Inflammatory macrophage treated with lipopolysaccharide for 1 hour (primary cell): Measurements from ENCODE around the gene PDE6A.
"Not testable (repeated sequence)": the region's sequence is repeated elsewhere in the genome, so short reads cannot be mapped to it uniquely, and the experiment has no call there.

Experiments used
- DNase-seq, 2 donors: peaks; one replicate each; pipeline ENCODE4 v3.0.0-alpha.2; 2020 to 2022

The PDE6A gene

DNA sequence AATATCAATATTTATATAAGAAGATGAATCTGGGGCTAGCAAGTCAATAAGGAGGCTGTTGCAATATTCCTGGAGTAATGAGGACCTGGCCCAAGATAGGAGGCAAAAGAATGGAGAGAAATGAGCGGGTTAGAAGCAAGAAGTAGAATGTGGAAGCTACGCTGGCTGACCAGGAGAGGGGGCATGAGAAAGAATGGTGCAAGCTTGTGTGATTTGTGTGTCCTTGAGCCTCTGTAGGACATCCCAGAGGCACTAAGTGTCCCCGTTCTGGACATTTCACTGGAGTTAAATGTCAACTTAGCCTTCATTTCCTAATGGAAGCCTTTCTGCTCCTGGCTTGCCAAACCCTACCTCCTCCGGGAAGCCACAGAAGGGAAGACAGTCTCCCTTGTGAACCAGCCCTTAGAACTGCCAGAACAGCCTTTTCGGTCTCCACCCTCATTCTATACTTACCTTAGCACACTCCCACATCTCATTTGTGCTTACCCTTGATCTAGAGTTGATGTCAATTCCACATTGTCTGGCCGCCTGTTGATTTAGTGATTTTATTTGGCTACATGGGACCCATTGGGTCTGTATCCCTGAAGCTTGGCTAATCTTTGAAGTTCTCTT is 6.7 kb upstream of the PDE6A start:
- DNase-seq, result no peak

DNA sequence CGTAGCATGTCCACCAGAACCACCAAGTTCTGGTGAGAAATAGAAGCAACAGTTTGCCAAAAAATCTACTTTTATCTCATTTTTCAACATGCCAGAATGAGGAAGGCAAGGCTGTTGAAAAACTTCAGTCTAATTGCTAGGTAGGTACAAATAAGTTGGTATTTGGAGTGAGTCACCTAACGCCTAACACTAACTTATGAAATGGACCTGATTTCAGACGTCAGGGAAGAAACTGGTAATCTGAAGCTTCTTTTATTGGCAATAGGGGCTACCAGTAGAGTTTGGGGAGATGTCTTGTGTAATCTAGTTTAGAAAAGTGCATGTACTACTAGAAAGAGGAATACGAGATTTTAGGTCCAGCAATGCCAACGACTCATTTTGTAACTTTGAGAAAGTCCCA is 4.4 kb upstream of the PDE6A start:
- no peak for DNase-seq

DNA sequence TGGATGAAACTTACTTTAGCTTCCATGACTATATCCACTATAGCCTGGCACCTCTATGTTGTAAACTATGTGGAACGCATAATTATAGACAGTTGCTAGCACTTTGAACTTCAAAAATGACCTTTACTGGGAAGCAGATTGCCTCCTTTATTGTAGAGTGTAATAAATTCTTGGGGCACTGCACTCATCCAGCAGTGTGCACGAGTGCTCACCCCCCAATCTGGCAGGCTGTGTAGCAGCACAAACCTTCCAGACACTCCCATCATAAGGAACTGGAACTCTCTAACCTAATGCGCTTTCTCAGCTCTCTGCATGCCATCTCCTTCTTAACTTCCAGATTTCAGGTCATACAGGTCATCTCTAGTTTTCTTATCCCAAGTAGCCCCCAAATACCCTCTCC is 1.5 kb upstream of the PDE6A start:
- no peak for DNase-seq

DNA sequence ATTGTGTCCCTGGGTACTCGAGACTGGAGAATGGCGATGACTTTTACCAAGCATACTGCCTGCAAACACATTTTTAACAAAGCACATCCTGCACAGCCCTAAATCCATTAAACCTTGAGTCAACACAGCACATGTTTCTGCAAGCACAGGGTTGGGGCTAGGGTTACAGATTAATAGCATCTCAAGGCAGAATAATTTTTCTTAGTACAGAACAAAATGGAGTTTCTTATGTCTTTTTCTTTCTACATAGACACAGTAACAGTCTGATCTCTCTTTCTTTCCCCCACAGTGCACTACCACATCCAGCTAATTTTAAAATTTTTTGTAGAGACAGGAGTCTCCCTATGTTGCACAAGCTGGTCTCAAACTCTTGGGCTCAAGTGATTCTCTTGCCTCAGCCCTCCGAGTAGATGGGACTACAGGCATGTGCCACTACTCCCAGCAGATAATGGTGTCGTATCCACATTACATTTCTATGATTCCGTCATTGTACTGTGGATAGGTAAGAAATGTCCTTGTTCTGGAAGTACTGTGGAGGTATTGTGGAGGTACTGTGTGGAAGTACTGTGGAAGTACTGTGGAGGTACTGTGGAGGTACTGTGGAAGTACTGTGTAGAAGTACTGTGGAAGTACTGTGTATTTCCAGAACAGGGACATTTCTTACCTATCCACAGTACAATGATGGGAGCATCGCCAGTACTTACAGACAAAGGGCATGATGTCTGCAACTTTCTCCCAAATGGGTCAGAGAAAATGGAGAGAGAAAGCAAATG is 1.2 kb downstream of the PDE6A start:
- DNase-seq, result not testable (repeated sequence)

DNA sequence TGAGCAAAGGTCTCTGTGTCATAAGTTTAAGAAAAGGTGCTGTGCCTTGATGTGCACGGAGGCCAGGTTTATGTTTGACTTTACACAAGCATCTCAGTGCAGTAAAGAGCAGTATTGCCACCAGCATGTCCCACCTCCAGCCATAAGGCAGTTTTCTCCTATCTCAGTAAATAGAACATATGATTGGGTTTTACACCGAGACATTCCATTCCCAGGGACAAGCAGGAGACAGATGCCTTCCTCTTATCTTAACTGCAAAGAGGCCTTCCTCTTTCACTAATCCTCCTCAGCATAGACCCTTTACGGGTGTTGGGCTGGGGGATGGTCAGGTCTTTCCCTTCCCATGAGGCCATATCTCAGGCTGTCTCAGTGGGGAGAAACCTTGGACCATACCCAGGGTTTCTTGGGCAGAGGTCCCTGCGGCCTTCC is 1.8 kb downstream of the PDE6A start:
- DNase-seq, result not testable (repeated sequence)

DNA sequence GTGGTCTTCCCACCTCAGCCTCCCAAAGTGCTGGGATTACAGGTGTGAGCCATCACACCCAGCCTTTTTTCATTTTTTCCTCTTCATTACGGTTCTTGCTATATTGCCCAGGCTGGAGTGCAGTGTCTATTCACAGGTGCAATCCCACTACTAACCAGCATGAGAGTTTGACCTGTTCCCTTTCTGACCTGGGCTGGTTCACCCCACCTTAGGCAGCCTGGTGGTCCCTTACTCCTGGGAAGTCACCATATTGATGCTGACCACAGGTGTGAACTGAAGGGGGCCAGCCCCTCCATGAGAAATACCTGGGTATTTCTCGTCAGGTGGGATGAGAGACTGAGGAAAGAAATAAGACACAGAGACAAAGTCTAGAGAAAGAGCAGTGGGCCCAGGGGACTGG is 2.4 kb downstream of the PDE6A start:
- no peak for DNase-seq

DNA sequence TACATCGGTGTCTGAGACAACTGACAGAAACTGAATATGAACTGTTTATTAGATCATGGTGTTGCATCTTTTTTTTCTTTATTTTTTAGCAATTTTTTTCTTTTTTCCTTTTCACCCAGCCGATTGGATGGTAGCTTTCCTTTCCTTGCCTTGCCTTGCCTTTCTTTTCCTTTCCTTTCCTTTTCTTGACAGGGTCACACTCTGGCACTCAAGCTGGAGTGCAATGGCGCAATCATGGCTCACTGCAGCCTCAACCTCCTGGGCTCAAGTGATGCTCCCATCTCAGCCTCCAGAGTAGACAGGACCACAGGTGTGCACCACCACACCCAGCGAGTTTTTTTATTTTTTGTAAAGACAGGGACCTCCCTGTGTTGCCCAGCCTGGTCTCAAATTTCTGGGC is 2.8 kb downstream of the PDE6A start:
- DNase-seq, result no peak

DNA sequence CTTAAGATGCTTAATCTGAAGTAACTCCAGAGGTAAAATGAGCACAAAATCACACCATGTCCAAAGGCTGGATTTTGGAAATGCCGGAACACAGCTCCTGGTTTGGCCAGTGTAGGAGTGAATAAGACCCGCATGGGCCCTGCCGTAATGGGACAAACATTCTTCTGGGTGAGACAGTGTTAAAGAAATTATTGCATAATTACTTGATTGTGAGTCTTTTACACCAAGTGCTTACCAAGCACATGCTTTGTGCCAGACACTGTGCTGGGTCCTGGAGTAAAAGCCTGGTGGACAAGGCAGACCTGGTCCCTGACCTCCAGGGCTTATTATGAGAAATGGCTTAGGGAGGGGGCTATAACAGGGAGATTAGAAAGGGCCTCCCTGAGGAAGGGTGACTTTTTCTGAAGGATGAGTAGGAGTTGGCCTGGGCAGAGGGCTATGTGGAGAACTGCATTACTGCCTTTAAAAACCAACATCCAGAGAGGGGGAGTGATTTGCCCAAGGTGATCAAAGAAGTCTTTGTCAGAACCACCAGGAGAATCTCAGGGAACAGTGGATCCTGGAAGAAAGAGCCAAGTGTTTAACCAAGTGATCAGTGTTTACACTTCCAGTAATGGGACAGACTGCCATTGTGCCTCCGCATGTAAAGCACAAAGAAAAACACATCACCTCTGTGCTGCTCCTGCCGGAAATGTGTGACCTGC is 3.5 kb downstream of the PDE6A start:
- no peak for DNase-seq

DNA sequence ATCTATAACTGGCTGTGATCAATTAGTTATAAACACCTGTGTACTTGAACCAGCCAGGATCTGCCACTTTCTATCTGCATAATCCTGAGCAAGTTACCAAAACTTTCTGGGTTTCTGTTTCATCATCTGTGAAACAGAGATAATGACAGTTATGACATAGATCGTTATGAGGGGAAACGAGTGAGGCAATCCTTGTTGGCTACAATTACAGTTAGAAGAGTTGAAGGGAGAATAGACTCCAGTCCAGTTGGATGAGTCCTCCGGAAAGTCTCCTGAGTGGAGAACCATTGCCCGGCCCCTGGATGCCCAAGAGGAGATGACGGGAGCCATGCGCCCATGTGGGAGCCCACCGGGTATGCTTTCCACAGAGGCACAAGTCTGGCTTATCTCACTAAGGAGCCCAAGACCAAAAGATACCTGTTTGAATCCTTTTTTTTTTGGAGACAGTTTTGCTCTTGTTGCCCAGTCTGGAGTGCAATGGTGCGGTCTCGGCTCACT is 4.5 kb downstream of the PDE6A start:
- peak; percentile 43 to 70 for DNase-seq

DNA sequence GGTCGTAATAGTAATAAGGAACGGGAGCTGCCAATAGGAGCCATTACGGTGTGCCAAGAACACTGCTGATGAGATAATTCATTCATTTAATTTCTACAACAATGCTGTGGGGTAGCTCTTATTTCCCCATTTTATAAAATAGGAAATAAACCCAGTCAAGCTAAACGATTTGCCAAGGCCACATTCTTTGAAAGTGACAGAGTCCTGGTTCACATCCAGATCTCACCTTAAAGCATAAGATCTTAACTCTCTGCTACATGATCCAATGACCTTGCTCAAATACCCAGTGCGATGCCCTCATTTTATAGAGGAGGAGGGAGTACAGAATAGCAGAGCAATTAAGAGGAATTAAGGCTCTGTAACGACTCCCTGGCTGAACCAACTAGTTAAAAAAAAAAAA is 5.0 kb downstream of the PDE6A start:
- peak; percentile 41 to 63 for DNase-seq

DNA sequence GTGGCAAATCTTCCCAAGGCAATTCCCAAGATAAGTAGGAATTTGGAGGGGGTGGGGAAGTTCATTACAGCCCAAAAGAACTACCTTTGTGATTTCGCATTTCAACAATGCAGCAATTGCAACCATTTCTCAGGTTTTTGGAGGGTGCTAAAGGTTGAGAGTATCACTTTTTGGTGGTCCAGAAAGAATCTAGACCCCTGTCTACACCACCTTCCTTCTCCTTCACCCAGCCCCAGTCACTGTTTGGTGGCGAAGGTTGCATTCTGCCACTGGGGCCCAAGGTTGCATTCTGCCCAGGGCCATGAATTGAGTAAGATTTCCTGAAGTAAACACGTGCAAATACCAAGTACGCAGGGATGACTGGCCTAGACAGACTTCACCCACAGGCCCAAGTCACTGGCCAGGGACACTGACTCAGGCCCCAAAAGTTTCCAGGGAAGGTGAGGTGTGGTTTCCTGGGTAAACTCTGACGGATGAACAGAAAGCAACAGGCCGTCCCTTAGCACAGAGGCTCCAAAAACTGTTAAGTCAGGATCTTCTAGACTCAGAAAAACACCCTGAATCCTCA is 5.7 kb downstream of the PDE6A start:
- peak in 1 of 2 donors; percentile 43 for DNase-seq

DNA sequence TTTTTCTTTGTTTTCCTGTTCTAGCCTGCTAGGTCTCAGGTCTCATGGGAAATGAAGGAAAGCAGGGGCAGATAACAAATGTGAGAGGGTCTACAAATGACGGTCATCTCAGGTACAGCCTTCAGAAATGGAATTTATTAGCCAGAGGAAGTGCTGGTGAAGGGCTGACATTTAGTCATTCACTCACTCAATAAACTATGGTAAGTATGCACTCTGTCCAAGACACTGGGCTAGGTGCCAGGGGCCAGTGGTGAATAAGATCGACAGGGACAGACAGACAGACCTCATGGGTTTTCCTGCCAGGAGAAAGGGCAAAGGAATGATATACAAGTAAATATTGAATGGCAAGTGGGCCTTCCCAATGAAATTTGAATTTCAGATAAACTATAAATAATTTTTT is 6.3 kb downstream of the PDE6A start:
- DNase-seq, result no peak

DNA sequence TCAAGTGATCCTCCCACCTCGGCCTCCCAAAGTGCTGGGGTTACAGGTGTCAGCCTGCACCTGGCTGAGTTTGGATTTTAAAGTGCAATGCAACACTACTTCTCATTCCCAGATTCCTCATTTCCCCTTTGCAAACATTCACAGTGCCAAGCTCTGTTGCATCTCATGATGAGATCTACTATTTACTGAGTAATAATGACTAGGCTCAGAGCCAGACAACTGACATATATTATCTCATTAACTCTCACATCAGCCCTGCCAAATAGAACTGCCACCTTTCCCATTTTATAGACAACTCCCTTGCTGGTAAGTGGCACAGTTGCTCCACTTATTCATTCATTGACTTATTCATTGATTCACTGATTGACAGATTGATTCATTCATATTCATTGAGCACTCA is 7.0 kb downstream of the PDE6A start:
- DNase-seq, result no peak

DNA sequence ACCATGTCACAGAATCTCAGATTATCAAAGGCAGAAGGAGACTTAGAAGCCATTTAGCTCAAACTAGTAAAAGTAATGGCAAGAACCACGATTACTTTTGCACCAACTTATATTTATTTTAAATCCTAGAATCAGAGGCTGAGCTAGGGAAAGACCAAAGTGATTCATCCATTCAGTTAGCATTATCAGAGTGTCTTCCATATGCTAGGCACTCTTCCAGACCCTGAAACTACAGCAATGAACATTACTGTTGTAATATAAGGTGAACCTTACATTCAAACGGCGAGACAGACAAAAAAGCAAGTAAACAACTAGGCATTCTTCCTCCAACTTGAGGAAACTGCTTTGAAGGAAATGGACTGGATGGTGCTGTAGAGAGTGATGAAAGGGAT is 7.9 kb downstream of the PDE6A start:
- DNase-seq, result no peak

DNA sequence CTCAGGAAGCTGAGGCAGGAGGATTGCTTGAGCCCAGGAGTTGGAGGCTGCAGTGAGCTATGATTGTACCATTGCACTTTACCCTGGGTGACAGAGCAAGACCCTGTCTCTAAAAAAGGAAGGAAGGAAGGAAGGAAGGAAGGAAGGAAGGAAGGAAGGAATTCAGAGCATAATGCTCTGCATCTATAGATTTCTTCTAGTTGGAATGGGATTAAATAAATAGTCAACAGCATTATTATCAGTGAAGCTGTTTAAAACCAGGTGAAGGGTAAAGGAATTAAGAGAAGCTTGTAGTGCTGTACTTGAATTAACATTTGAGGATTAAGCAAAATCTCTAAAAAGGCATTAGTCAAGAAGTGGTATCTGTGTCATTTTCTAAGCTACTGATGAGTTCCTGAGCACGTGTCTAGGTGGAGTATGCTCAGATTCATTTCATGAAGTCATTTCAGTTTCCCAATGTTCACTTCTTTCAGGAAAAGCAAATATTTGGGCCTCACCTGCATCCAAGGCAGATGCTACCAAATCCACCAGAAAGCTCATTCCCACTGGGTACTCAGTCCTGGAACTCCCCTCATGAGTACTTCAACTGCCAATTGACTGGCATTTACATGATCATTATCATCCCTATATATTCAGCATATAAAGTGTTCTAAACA is 8.4 kb downstream of the PDE6A start:
- no peak for DNase-seq

DNA sequence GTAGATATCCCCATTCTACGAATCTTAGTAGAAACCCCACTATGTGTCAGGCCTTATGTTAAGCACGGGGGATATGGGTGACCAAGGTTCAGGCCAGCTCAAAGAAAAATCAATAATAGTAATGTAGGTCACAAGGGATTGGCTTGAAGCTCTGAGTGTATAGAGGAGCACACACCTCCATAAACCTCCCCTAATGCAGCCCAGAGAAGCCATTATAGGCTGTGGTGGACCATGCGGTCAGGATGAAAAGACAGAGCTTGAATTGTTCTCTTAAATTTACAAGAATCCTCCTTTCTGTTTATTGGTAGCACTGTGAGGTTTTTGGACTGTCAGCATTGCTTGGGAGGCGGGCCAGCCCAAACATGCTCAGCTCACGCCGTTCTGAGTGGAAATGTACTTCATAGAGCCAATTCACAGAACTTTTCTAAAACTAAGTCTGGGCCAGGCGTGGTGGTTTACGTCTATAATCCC is 9.1 kb downstream of the PDE6A start:
- DNase-seq, result no peak

DNA sequence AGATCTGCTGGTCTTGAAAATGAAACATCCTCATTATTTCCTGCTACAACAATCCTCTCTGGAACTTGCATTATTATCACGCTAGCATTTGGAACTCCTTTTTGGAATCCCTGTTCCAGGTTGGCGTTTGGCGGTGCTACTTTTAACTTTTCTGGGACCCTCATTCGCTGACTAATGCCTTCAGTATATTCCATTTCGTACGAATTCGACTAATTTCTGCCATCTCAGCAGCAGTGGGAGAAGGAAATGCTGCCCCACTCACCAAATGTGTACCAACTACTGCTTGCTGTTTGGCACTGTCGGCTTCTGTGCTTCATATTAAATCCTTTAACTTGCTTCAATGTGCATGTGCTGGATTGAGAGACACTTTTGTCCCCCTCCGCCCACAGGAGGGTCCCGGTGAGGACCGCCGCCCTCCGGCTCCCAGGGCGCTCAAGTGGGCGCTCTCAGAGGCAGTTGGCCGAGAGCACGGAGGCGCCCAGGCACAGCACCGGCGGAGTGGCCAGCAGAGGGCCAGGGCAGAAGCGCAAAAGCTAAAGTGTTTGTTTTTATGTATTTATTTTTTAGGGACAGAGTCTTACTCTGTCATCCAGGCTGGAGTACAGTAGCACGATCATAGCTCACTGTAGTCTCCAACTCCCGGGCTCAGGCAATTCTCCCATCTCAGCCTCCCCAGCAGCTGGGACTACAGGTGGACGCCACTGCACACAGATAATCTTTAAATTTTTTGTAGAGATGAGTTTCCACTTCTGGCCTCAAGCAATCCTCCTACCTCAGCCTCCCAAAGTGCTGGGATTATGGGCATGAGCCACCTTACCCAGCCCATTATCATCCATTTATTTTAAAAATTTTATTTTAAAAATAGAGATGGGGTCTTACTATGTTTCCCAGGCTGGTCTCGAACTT is 11.9 kb downstream of the PDE6A start:
- DNase-seq, result no peak

DNA sequence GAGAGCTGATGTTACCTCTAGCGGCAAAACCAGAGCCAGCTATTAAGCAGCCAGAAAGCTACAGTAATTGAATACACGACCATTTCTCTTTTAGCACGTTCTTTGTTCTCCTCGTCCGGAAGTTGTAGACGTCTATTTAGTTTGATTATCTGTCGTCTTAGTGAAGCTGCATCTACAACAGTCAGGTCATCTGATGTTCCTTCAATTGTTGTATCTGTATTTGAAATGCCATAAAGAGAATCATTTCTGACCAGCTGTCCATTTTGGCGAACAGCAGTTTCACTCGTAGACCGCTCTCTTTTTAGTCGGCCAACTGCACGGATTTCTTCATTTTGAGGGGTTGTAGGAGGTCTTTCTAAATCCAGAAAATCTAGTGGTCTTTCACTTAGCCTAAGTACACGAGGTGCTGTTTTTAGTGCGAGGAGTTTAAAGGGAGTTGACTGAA is 12.6 kb downstream of the PDE6A start:
- DNase-seq, result no peak

DNA sequence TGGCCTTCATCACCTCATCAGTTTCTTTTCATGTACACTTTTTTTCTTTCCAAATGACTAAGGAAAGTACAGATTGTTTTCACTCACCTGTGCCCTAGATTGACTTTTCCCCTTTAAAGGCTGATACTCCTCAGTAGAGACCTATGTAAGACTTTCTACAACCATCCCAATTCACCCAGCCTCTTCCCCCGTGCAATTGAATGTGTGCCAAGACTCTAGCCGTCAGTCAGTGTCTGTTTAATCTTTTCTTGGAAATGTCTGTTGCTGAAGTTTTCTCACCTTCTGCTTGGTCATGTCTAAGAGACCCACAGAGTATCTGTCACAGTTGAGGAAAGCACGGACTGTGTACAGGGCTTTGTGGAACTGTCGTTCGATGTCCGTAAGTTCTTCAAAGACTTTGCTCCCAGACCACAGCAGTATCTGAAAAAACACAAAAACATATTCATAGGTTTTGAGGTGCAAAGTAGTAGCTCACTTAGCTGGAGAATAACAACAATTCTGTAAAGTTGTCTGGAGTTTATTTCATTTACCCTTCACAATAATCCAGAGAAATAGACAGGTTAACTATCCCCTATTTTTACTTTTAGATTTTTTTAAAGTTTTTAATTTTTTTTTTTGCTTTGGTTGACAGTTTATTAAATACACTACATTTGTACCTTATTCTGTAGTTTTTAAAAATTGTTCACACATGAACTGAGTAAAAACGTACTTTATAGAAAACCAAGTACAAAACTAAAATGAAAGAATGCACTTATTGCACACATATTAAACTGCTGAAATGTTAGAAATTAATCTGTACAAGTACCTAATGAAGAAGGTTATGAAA is 13.6 kb downstream of the PDE6A start:
- no peak for DNase-seq

DNA sequence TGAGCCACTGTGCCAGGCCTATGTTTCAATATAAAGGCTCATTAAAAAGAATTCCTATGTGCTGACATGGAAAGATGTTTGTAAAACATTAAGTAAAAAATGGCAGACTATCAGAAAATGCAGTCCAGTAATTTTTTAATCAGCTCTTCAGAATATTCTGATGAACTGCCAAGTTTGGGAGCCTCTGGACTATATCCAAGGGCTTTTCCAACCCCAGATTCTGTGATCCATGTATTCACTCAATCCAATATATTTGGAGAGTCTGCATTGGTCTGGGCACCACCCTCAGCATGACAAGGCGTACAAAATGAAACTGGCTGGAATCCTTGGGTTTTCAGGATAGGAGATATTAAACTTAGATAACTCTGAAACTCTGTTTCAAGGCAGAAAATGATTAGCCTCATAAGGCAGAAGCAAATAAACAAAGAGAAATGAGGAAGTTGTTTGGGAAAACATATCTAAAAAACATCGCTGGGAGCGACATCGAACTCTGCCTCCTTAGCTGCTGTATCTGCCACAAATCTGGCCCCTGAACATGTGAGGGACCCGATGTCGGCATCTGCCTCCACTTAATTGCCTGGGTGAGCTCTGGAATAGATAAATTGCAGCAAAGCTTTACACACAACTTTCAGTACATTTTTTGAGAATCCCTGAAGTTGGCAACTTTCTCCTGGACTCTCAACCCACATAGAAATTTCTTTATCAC is 14.4 kb downstream of the PDE6A start:
- no peak for DNase-seq
